A673 (cell line): ENCODE measurements around the gene SEMA4C. TPM values are rescaled to one million over a fixed set of nuclear protein-coding genes. Genes with fewer than 3 reads are reported as not detected.

ENCODE experiments used
- BruUV-seq: library from RNA; stranded (reverse); fragments of 400-500 nt; replicated peaks from 2 replicates; lab custom pipeline; 2021; lab: Mats Ljungman, UMichigan
- CTCF ChIA-PET: fragments of 300-600 bp; sonication (Branson Sonifier 250); formaldehyde crosslinking; loops from one replicate; lab custom pipeline; 2022; ENCODE audit warnings: antibody characterized with exemption; lab: Charles Lee
- POLR2A ChIA-PET: fragments of 300-600 bp; sonication (Branson Sonifier 250); formaldehyde crosslinking; loops from one replicate; lab custom pipeline; 2022; ENCODE audit warnings: antibody characterized with exemption; ENCODE audit not compliant: low non-redundant PET; lab: Charles Lee
- DNase-seq: peaks from one replicate; pipeline ENCODE4 v3.0.0-alpha.2; 2015; ENCODE audit warnings: low spot score
- H3K27ac ChIP-seq: fragments of 200-600 bp; sonication (generic); 2 replicates; pipeline ENCODE4 v1.5.1; 2016; ENCODE audit warnings: mixed run types, low read depth, mild to moderate bottlenecking, mixed read lengths, antibody characterized with exemption, low read length; ENCODE audit not compliant: poor library complexity, severe bottlenecking
- H3K27me3 ChIP-seq: fragments of 200-600 bp; sonication (generic); replicated peaks from 2 replicates; pipeline ENCODE4 v1.6.1; 2017; ENCODE audit warnings: mixed run types, low read depth, mild to moderate bottlenecking, mixed read lengths, antibody characterized with exemption, low read length; ENCODE audit not compliant: insufficient read depth, poor library complexity
- H3K36me3 ChIP-seq: fragments of 200-600 bp; sonication (generic); 2 replicates; pipeline ENCODE4 v1.6.1; 2016; ENCODE audit warnings: mixed run types, mild to moderate bottlenecking, mixed read lengths, antibody characterized with exemption, low read length; ENCODE audit not compliant: insufficient read depth, poor library complexity, severe bottlenecking
- H3K4me1 ChIP-seq: fragments of 200-600 bp; sonication (generic); 2 replicates; pipeline ENCODE4 v1.6.1; 2017; ENCODE audit warnings: mixed run types, mild to moderate bottlenecking, mixed read lengths, antibody characterized with exemption, low read length; ENCODE audit not compliant: insufficient read depth, poor library complexity, severe bottlenecking
- H3K4me3 ChIP-seq: fragments of 200-600 bp; sonication (generic); 2 replicates; pipeline ENCODE4 v1.5.1; 2016; ENCODE audit warnings: low read depth, mixed run types, mild to moderate bottlenecking, mixed read lengths, low read length; ENCODE audit not compliant: poor library complexity, severe bottlenecking
- H3K9me3 ChIP-seq: fragments of 200-600 bp; sonication (generic); 2 replicates; pipeline ENCODE4 v1.6.1; 2016; ENCODE audit warnings: mixed run types, low read depth, mild to moderate bottlenecking, mixed read lengths, antibody characterized with exemption, low read length; ENCODE audit not compliant: poor library complexity, severe bottlenecking
- CTCF ChIP-seq: fragments of 300-800, 200-600 bp; sonication (generic); conservative IDR thresholded peaks from 2 replicates; pipeline ENCODE4 v1.5.1; 2017; ENCODE audit warnings: low read depth, mild to moderate bottlenecking, antibody characterized with exemption, low read length, moderate library complexity, mixed read lengths
- EZH2 ChIP-seq: fragments of 200-600 bp; sonication (generic); IDR thresholded peaks from 2 replicates; pipeline ENCODE4 v1.6.1; 2017; ENCODE audit warnings: borderline replicate concordance, low read depth, mild to moderate bottlenecking, mixed read lengths, antibody characterized with exemption, low read length; ENCODE audit not compliant: poor library complexity, severe bottlenecking
- intact Hi-C: fragments of 100-400 bp; cut with micrococcal nuclease; formaldehyde crosslinking; loops from one replicate; pipeline ENCODE4 v1.10.0; 2022; ENCODE audit not compliant: unreplicated experiment
- total RNA-seq: library from RNA; stranded (reverse); gene quantifications from 2 replicates; pipeline ENCODE4 v1.2.3, GENCODE V29; 2021

Gene SEMA4C
- total RNA-seq, 1 experiment from 2014 or later, result 33.3 TPM

GRCh38 chr2:96866586-96866985 is 3.3 kb downstream of the SEMA4C start:
- H3K9me3 ChIP-seq, result no peaks in the 10 kb centered on the region
- POLR2A ChIA-PET, result no interaction called here

GRCh38 chr2:96866149-96866548 is 3.7 kb downstream of the SEMA4C start:
- no peak overlapping the region for H3K27ac ChIP-seq
- TF ChIP-seq CTCF (no peak), EZH2 (no peak)
- intact Hi-C loops, result no loop called here

More at GRCh38 chr2:96866586-96866985, 3.3 kb downstream of the SEMA4C start:
- DNase-seq, result no peak
- Histone ChIP-seq H3K27me3 (no peaks in the 10 kb centered on the region), H3K4me3 (no peak overlapping the region), H3K4me1 (peaks cover 19% of the 10 kb centered on the region), H3K27ac (no peak overlapping the region), H3K36me3 (peaks cover 51% of the 10 kb centered on the region)
- CTCF ChIA-PET, result no interaction called here
- intact Hi-C loops, result no loop called here
- TF ChIP-seq CTCF, result no peak
- TF ChIP-seq EZH2, result no peak
- BruUV-seq, result no TSS peak

GRCh38 chr2:96865654-96866053 is 4.2 kb downstream of the SEMA4C start:
- no peaks in the 10 kb centered on the region for H3K27me3 ChIP-seq
- DNase-seq, result no peak
- ChIA-PET CTCF (no interaction called here), POLR2A (no interaction called here)
- H3K9me3 ChIP-seq, result no peaks in the 10 kb centered on the region
- peaks cover 12% of the 10 kb centered on the region for H3K4me1 ChIP-seq
- peaks cover 60% of the 10 kb centered on the region for H3K36me3 ChIP-seq
- no peak overlapping the region for H3K4me3 ChIP-seq
- H3K27ac ChIP-seq, result no peak overlapping the region
- intact Hi-C loops, result no loop called here
- TF ChIP-seq CTCF (no peak), EZH2 (no peak)
- no TSS peak for BruUV-seq

More at GRCh38 chr2:96866149-96866548, 3.7 kb downstream of the SEMA4C start:
- H3K9me3 ChIP-seq, result no peaks in the 10 kb centered on the region
- ChIA-PET CTCF (no interaction called here), POLR2A (no interaction called here)
- H3K4me1 ChIP-seq, result peaks cover 17% of the 10 kb centered on the region
- no peaks in the 10 kb centered on the region for H3K27me3 ChIP-seq
- H3K4me3 ChIP-seq, result no peak overlapping the region
- peaks cover 55% of the 10 kb centered on the region for H3K36me3 ChIP-seq
- no peak for DNase-seq
- no TSS peak for BruUV-seq
